ENCODE measurements around the gene ADRB1.
A peak's percentile ranks its signal among the peaks of the same experiment; 100 is the strongest.

Gene ADRB1

DNA sequence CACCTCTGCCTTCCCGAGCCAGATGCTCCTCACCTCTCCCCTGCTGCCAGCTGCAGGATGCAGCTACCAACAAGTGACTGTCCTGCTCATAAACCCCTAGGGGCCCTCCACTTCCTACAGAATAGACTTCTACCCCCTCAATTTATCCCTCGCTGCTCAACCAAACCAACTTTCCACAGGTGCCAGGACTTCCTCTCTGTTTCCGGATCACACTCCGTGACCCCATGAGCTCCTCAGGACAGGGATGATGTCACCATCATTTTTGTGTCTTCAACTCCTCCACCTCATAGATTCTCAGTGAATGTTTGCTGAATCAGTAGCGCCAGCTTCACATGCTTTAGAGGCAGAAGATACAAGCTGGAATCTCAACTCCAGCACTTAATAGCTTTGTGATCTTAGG lies 25.8 kb upstream of the ADRB1 start:
- TF ChIP-seq CTCF (IDR thresholded peaks at IDR 0.05; ENCODE audit: low read depth, low read length, missing control alignments) = no peak
- no peak overlapping the region for H3K4me3 ChIP-seq (ENCODE audit: low read depth, low read length)
- no peak for DNase-seq (ENCODE audit: low read depth)

GRCh38 chr10:114019226-114019625 lies 24.4 kb upstream of the ADRB1 start:
- TF ChIP-seq CTCF (IDR thresholded peaks at IDR 0.05; ENCODE audit: low read depth, low read length, missing control alignments) = no peak
- no peak for DNase-seq (ENCODE audit: low read depth)
- no peak overlapping the region for H3K4me3 ChIP-seq (ENCODE audit: low read depth, low read length)

DNA sequence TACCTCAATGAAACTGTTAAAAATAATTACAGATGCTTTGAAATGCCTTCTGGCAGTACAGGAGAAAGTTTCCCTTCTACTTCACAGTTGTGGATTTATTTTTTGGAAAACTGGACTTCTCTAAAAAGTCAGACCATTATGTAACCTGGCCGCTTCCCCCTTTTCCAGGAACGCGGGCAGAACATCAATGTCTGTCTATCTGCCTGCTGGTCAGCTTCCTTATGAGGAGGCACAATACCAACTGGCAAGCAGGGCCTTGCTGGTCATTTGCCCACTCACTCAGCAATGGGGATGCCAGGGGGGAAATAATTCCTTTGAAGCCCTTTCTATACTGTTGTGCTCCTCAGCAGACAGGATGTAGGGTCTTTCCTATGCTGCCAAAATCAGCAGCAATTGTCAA lies 22.5 kb upstream of the ADRB1 start:
- DNase-seq (ENCODE audit: low read depth) = no peak
- H3K4me3 ChIP-seq (ENCODE audit: low read depth, low read length) = no peak overlapping the region

DNA sequence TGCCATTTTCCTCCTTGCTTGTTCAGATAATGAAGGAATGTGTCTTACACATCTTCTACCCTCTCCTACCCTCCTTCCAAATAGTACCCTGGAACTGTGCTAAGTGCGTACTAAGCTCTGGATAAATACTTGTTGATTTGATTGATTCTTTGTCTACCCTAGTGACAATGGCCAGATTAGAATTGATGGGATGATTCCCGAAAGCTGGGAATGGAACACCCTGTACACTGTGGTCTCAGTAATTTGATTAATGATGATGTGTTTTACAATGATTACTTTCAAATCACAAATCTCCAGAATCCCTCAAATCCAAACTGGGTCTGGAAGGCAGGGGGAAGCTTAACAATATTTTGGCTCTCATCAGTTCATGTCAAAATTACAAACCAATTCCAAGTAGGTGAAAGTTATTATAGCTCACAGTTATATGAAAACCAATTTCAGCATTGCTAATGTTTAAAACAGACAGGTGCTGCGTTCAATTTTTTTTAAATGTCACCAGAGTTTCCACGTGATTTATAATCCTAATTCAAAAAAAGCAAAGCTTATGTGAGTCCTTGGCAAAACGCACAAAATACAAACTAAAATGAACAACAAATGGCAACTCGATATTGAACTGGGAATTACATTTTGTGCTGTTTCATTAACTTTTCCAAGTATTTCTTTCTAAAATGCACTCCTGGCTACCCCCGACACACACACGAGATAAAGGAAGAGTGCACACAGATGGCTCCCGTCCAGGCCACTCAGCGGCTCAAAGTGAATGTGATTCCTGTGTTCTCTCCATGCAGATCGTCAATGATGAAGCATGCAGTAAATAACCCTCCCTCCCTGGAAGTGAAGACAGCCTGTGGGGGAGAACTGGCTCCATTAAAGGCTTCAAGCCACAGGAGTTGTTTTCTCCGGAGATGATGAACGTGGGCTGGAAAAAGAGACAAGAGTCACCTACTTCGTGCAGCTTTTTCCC lies 21.7 kb upstream of the ADRB1 start:
- TF ChIP-seq CTCF (IDR thresholded peaks at IDR 0.05; ENCODE audit: low read depth, low read length, missing control alignments) = no peak
- no peak overlapping the region for H3K4me3 ChIP-seq (ENCODE audit: low read depth, low read length)
- DNase-seq (ENCODE audit: low read depth) = no peak

More for the DNA sequence above, 22.5 kb upstream of the ADRB1 start:
- TF ChIP-seq CTCF (IDR thresholded peaks at IDR 0.05; ENCODE audit: low read depth, low read length, missing control alignments) = no peak

DNA sequence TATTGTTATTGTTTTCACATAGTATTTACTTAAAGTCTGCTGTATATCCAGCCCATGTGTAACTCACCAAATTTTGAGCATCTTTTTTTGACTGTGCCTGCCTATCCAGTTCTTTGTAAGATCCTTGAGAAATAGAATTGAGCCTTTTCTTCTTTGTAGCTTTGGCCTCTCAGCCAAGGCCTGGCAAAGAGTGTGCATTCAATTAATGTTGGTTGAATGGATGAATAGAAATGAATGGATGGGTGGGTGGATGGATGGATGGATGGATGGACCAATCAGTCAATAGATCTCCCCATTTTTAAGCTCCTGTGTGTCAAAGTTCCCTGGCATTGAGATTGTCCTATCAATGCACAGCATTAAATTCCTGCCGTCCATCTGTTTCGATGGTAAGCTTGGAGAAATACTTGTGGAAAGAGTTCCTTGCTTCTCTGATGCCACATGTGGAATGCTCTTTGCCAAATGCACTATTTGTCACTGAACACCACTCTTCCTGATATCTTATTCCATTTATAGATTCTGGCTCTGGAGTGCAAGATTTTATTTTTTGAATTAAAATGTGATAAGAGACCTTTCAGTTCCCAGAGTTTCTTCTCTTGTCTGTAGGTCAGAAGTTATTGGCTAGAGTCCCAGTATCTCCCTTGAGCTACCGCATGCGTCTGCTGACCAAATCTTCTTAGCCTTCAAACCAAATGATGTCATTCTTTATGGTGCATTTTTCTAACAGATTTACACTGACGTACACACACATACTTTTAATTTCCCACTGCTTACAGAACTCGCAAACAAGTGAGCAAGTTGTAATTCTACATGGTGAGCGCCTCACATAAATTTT lies 20.7 kb upstream of the ADRB1 start:
- H3K4me3 ChIP-seq (ENCODE audit: low read depth, low read length) = no peak overlapping the region
- no peak for TF ChIP-seq CTCF (IDR thresholded peaks at IDR 0.05; ENCODE audit: low read depth, low read length, missing control alignments)
- DNase-seq (ENCODE audit: low read depth) = no peak

GRCh38 chr10:114024876-114025610 lies 18.6 kb upstream of the ADRB1 start:
- DNase-seq (ENCODE audit: low read depth) = peak; percentile 71
- H3K4me3 ChIP-seq (ENCODE audit: low read depth, low read length) = peak overlapping the region; percentile 38

More at GRCh38 chr10:114024876-114025610, 18.6 kb upstream of the ADRB1 start:
- TF ChIP-seq CTCF (IDR thresholded peaks at IDR 0.05; ENCODE audit: low read depth, low read length, missing control alignments) = no peak
